Calu3 (cell line): Measurements from ENCODE around the gene PRDX6. TPM values are rescaled to one million over a fixed set of nuclear protein-coding genes. Genes with fewer than 3 reads are reported as not detected.

ENCODE experiments used
- BruUV-seq: library from RNA; stranded (reverse); fragments of 400-500 nt; replicated peaks from 2 replicates; lab custom pipeline; 2021; lab: Mats Ljungman, UMichigan
- CTCF ChIA-PET: fragments of 300-600 bp; sonication (Branson Sonifier 250); formaldehyde crosslinking; loops from one replicate; lab custom pipeline; 2022; ENCODE audit warnings: antibody characterized with exemption; lab: Charles Lee
- DNase-seq: peaks from one replicate; pipeline ENCODE4 v3.0.0; 2022
- H3K27ac Mint-ChIP-seq: one replicate; pipeline ENCODE4 v1.8.0; 2022; ENCODE audit warnings: mixed read lengths; ENCODE audit not compliant: unreplicated experiment
- H3K27me3 Mint-ChIP-seq: one replicate; pipeline ENCODE4 v1.8.0; 2022; ENCODE audit warnings: mixed read lengths; ENCODE audit not compliant: unreplicated experiment
- H3K36me3 Mint-ChIP-seq: one replicate; pipeline ENCODE4 v1.8.0; 2022; ENCODE audit warnings: mild to moderate bottlenecking, moderate library complexity, mixed read lengths; ENCODE audit not compliant: insufficient read depth, unreplicated experiment
- H3K4me1 Mint-ChIP-seq: one replicate; pipeline ENCODE4 v1.8.0; 2022; ENCODE audit warnings: mild to moderate bottlenecking, low read depth, mixed read lengths; ENCODE audit not compliant: unreplicated experiment
- H3K4me3 Mint-ChIP-seq: one replicate; pipeline ENCODE4 v1.8.0; 2022; ENCODE audit warnings: mild to moderate bottlenecking, low read depth, moderate library complexity, mixed read lengths; ENCODE audit not compliant: unreplicated experiment
- H3K9me3 Mint-ChIP-seq: one replicate; pipeline ENCODE4 v1.8.0; 2022; ENCODE audit warnings: low read depth, mixed read lengths; ENCODE audit not compliant: unreplicated experiment
- CTCF ChIP-seq: fragments of 200-600 bp; IDR thresholded peaks from one replicate; pipeline ENCODE4 v1.8.0; 2022; ENCODE audit warnings: antibody characterized with exemption; ENCODE audit not compliant: unreplicated experiment
- intact Hi-C: fragments of 100-400 bp; cut with micrococcal nuclease; formaldehyde crosslinking; loops from one replicate; pipeline ENCODE4 v1.10.0; 2022; ENCODE audit not compliant: unreplicated experiment
- total RNA-seq: library from RNA; stranded (reverse); gene quantifications from 2 replicates; pipeline ENCODE4 v1.2.3, GENCODE V29; 2022

PRDX6 gene
- total RNA-seq, 1 experiment from 2014 or later = 360 TPM

GRCh38 chr1:173482683-173483082, 5.5 kb downstream of the PRDX6 start:
- H3K4me3 Mint-ChIP-seq = no peak overlapping the region
- no peaks in the 10 kb centered on the region for H3K9me3 Mint-ChIP-seq
- CTCF ChIA-PET = no interaction called here
- TF ChIP-seq CTCF = no peak
- intact Hi-C loops = no loop called here
- DNase-seq = no peak
- H3K4me1 Mint-ChIP-seq = peaks cover 23% of the 10 kb centered on the region
- no peak overlapping the region for H3K27ac Mint-ChIP-seq
- no TSS peak for BruUV-seq
- H3K36me3 Mint-ChIP-seq = peaks cover 89% of the 10 kb centered on the region
- H3K27me3 Mint-ChIP-seq = no peaks in the 10 kb centered on the region

GRCh38 chr1:173484276-173484675, 7.1 kb downstream of the PRDX6 start:
- CTCF ChIA-PET = no interaction called here
- intact Hi-C loops = no loop called here

GRCh38 chr1:173485401-173485800, 8.3 kb downstream of the PRDX6 start:
- Mint-ChIP-seq H3K27ac (no peak overlapping the region), H3K4me1 (peaks cover 23% of the 10 kb centered on the region), H3K4me3 (no peak overlapping the region), H3K36me3 (peaks cover 87% of the 10 kb centered on the region), H3K9me3 (no peaks in the 10 kb centered on the region), H3K27me3 (no peaks in the 10 kb centered on the region)
- intact Hi-C loops = no loop called here
- CTCF ChIA-PET = no interaction called here
- DNase-seq = no peak
- no TSS peak for BruUV-seq
- TF ChIP-seq CTCF = no peak

More at GRCh38 chr1:173484276-173484675, 7.1 kb downstream of the PRDX6 start:
- no peak for DNase-seq
- H3K4me1 Mint-ChIP-seq = peaks cover 34% of the 10 kb centered on the region
- no peak overlapping the region for H3K4me3 Mint-ChIP-seq
- no peak overlapping the region for H3K27ac Mint-ChIP-seq
- H3K36me3 Mint-ChIP-seq = peaks cover 86% of the 10 kb centered on the region
- no peaks in the 10 kb centered on the region for H3K9me3 Mint-ChIP-seq
- no TSS peak for BruUV-seq
- H3K27me3 Mint-ChIP-seq = no peaks in the 10 kb centered on the region
- TF ChIP-seq CTCF = no peak

GRCh38 chr1:173488001-173488400, 10.9 kb downstream of the PRDX6 start:
- Mint-ChIP-seq H3K36me3 (peaks cover 67% of the 10 kb centered on the region), H3K4me1 (peaks cover 14% of the 10 kb centered on the region), H3K9me3 (no peaks in the 10 kb centered on the region), H3K27me3 (no peaks in the 10 kb centered on the region), H3K27ac (no peak overlapping the region), H3K4me3 (no peak overlapping the region)
- TF ChIP-seq CTCF = no peak
- no peak for DNase-seq
- intact Hi-C loops = no loop called here
- CTCF ChIA-PET = no interaction called here
- TSS peak; percentile 27 for BruUV-seq
